HG03442 (cell line): ENCODE measurements around the gene CBFB.

ENCODE experiments used
- ATAC-seq: cut with Tn5 transposase; IDR thresholded peaks from one replicate; pipeline ENCODE4 v1.9.1; 2021; ENCODE audit warnings: mild to moderate bottlenecking, moderate library complexity; ENCODE audit not compliant: unreplicated experiment

CBFB gene

GRCh38 chr16:67091906-67092566 lies 63.1 kb downstream of the CBFB start:
- ATAC-seq: no peak

- no peak for ATAC-seq
Observed at GRCh38 chr16:67093098-67093726, 64.3 kb downstream of the CBFB start.

GRCh38 chr16:67098599-67098998 lies 69.7 kb downstream of the CBFB start:
- ATAC-seq: no peak

- no peak for ATAC-seq
Observed at GRCh38 chr16:67100569-67101310, 71.8 kb downstream of the CBFB start.

- ATAC-seq: no peak
Observed at GRCh38 chr16:67101311-67102082, 72.5 kb downstream of the CBFB start.

- ATAC-seq: no peak
Observed at GRCh38 chr16:67104061-67104460, 75.1 kb downstream of the CBFB start.

- no peak for ATAC-seq
Observed at GRCh38 chr16:67104845-67105244, 75.9 kb downstream of the CBFB start.

- ATAC-seq: no peak
Observed at GRCh38 chr16:67105246-67105645, 76.3 kb downstream of the CBFB start.

GRCh38 chr16:67105881-67106280 lies 76.9 kb downstream of the CBFB start:
- ATAC-seq: no peak

GRCh38 chr16:67108489-67108888 lies 79.5 kb downstream of the CBFB start:
- no peak for ATAC-seq

GRCh38 chr16:67108931-67109406 lies 80.0 kb downstream of the CBFB start:
- ATAC-seq: no peak

GRCh38 chr16:67109407-67110135 lies 80.6 kb downstream of the CBFB start, which contains the start of gene PHAF1:
TSS of gene PHAF1 (plus strand) at chr16:67109941. CDS start at chr16:67110176, 235 bp downstream.
- ATAC-seq: peak; percentile 74

- ATAC-seq: no peak
Observed at GRCh38 chr16:67111951-67112444, 83.0 kb downstream of the CBFB start.

- ATAC-seq: no peak
Observed at GRCh38 chr16:67112591-67113399, 83.8 kb downstream of the CBFB start.

GRCh38 chr16:67114793-67115192 lies 85.8 kb downstream of the CBFB start:
- no peak for ATAC-seq

- ATAC-seq: no peak
Observed at GRCh38 chr16:67115639-67116038, 86.7 kb downstream of the CBFB start.

- no peak for ATAC-seq
Observed at GRCh38 chr16:67116388-67117311, 87.7 kb downstream of the CBFB start.

GRCh38 chr16:67117716-67118115 lies 88.8 kb downstream of the CBFB start:
- ATAC-seq: no peak
